DND-41 (cell line): ENCODE results near the gene RFNG.

ENCODE experiments used
- EZH2 ChIP-seq: IDR thresholded peaks from 3 replicates; pipeline ENCODE4 v1.6.1; 2012; ENCODE audit warnings: borderline replicate concordance, low read depth, mild to moderate bottlenecking, moderate library complexity, low read length, inconsistent platforms; ENCODE audit not compliant: severe bottlenecking
- TF ChIP-seq, protein P1 (sequence below): IDR thresholded peaks from 2 replicates; pipeline ENCODE4 v1.5.1; 2012; ENCODE audit warnings: borderline replicate concordance, low read length, moderate library complexity, mild to moderate bottlenecking; ENCODE audit not compliant: poor library complexity, severe bottlenecking; ENCODE audit errors: extremely low read depth

DNA sequence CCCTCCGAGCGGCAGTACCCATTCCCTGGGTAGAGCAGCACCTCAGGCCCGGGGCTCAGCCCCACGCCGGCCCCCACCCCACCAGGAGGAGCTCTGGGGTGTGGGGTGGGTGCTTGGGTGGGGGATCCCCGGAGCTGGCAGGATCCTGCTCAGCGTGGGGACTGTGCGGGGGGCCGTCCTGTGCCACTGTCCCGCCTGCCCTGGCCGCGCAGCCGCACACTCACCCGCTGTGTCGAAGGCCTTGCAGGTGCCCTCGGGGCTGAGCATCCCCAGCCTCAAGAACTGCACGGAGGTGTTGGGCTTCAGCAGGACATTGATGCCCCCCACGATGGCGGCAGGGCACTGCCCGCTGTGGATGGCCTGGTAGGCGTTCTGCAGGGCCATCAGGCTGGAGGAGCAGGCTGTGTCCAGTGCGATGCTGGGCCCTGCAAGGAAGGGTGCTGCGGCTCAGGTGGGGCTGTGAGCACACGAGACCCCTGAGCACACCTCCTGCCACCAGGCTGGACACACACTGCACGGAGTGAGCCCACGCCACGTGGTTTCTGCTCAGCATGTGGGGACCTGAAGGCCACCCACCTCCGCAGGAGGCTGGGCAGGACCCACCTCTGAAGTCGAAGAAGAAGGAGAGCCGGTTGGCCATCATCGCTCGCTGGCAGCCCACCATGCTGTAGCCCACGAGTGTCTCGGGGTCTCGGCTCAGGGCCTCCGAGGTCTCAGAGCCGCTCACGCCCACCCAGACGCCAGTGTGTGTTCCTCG is 41.6 kb upstream of the RFNG start:
- no peak for TF ChIP-seq EZH2
- TF ChIP-seq, protein P1, sequence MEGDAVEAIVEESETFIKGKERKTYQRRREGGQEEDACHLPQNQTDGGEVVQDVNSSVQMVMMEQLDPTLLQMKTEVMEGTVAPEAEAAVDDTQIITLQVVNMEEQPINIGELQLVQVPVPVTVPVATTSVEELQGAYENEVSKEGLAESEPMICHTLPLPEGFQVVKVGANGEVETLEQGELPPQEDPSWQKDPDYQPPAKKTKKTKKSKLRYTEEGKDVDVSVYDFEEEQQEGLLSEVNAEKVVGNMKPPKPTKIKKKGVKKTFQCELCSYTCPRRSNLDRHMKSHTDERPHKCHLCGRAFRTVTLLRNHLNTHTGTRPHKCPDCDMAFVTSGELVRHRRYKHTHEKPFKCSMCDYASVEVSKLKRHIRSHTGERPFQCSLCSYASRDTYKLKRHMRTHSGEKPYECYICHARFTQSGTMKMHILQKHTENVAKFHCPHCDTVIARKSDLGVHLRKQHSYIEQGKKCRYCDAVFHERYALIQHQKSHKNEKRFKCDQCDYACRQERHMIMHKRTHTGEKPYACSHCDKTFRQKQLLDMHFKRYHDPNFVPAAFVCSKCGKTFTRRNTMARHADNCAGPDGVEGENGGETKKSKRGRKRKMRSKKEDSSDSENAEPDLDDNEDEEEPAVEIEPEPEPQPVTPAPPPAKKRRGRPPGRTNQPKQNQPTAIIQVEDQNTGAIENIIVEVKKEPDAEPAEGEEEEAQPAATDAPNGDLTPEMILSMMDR: no peak
